ENCODE measurements around the gene ZNF580.

GRCh38 chr19:55666343-55667005, 25.7 kb downstream of the ZNF580 start:
- TF ChIP-seq EZH2phosphoT487 (IDR thresholded peaks at IDR 0.05): no peak
- TF ChIP-seq, protein P1, sequence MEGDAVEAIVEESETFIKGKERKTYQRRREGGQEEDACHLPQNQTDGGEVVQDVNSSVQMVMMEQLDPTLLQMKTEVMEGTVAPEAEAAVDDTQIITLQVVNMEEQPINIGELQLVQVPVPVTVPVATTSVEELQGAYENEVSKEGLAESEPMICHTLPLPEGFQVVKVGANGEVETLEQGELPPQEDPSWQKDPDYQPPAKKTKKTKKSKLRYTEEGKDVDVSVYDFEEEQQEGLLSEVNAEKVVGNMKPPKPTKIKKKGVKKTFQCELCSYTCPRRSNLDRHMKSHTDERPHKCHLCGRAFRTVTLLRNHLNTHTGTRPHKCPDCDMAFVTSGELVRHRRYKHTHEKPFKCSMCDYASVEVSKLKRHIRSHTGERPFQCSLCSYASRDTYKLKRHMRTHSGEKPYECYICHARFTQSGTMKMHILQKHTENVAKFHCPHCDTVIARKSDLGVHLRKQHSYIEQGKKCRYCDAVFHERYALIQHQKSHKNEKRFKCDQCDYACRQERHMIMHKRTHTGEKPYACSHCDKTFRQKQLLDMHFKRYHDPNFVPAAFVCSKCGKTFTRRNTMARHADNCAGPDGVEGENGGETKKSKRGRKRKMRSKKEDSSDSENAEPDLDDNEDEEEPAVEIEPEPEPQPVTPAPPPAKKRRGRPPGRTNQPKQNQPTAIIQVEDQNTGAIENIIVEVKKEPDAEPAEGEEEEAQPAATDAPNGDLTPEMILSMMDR (IDR thresholded peaks at IDR 0.05): no peak

All from neural progenitor cell (in vitro differentiated cells).